Neural progenitor cell (in vitro differentiated cells): ENCODE data around the gene CDH1.

Experiments
- EZH2 ChIP-seq: fragments of 200-600 bp; sonication (generic); IDR thresholded peaks from 2 replicates; pipeline ENCODE4 v1.6.1; 2017; ENCODE audit warnings: antibody characterized with exemption, mild to moderate bottlenecking, moderate library complexity
- EZH2phosphoT487 ChIP-seq: fragments of 200-600 bp; sonication (generic); IDR thresholded peaks from 2 replicates; pipeline ENCODE4 v1.6.1; 2017; ENCODE audit warnings: antibody characterized with exemption
- TF ChIP-seq, protein P1 (sequence below): fragments of 200-600 bp; sonication (generic); IDR thresholded peaks from 2 replicates; pipeline ENCODE4 v1.5.1; 2017; ENCODE audit warnings: antibody characterized with exemption, mild to moderate bottlenecking

DNA sequence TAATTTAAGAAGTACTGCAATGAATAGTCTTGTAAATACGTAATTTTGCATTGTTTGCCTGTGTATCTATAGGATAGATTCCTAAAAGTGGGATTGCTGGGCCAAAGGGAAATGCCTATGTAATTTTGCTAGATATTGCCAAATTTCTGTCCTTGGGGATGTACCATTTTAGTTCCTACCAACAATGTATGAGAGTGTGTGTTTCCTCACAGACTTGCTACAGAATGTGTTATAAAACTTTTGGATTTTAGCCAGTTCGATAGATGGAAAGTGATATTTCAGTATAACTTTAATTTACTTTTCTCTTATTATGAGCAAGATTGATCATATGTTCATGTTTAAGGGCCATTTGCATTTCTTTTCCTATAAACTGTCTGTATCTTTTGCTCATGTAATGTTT, 114.5 kb downstream of the CDH1 start:
- TF ChIP-seq, protein P1, sequence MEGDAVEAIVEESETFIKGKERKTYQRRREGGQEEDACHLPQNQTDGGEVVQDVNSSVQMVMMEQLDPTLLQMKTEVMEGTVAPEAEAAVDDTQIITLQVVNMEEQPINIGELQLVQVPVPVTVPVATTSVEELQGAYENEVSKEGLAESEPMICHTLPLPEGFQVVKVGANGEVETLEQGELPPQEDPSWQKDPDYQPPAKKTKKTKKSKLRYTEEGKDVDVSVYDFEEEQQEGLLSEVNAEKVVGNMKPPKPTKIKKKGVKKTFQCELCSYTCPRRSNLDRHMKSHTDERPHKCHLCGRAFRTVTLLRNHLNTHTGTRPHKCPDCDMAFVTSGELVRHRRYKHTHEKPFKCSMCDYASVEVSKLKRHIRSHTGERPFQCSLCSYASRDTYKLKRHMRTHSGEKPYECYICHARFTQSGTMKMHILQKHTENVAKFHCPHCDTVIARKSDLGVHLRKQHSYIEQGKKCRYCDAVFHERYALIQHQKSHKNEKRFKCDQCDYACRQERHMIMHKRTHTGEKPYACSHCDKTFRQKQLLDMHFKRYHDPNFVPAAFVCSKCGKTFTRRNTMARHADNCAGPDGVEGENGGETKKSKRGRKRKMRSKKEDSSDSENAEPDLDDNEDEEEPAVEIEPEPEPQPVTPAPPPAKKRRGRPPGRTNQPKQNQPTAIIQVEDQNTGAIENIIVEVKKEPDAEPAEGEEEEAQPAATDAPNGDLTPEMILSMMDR = no peak
- TF ChIP-seq EZH2phosphoT487 = no peak
- TF ChIP-seq EZH2 = no peak
